NCI-H1105 treated with DMSO at 0.1 percent for 48 hours (cell line): Measurements from ENCODE around the gene CACNA1G.
A peak's percentile ranks its signal among the peaks of the same experiment; 100 is the strongest.

ENCODE experiments used
- DNase-seq: peaks from one replicate; lab custom pipeline; 2025; lab: John Stamatoyannopoulos, UW

CACNA1G gene

DNA sequence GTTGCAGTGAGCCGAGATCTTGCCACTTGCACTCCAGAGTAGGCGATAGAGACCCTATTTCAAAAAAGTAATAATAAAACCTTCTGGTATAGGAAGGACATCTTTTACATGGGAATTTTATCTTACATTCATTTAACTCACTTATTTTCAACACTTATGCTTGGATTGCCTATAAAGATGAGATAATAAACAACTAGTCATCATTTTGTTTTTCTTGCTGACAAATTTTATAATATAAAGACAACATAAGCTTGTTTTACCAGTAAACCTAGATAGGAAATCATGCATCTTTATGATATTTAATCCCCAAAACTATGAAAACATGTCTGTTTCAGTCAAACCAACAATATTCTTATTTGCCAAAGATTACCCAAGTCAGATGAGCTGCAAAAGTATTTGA lies 91.1 kb downstream of the CACNA1G start:
- DNase-seq = no peak

- no peak for DNase-seq
Measured at GRCh38 chr17:50653738-50654137, 93.2 kb downstream of the CACNA1G start.

DNA sequence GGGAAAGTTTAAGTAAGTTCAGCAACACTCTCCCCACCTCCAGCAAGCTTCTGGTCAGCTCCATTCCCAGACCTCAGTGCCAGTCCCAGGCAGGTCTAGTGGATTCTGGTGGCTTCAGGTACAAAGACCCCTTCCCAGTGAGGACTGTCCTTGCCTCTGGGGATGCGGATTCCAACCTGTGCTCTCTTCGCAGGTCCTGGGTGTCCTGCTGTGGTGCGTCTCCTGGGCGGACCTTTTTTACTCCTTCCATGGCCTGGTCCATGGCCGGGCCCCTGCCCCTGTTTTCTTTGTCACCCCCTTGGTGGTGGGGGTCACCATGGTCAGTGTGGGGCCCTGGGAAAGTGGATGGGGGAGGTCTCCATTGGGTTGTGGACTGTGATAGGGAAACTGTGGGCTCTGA lies 96.0 kb downstream of the CACNA1G start:
- DNase-seq = no peak

DNA sequence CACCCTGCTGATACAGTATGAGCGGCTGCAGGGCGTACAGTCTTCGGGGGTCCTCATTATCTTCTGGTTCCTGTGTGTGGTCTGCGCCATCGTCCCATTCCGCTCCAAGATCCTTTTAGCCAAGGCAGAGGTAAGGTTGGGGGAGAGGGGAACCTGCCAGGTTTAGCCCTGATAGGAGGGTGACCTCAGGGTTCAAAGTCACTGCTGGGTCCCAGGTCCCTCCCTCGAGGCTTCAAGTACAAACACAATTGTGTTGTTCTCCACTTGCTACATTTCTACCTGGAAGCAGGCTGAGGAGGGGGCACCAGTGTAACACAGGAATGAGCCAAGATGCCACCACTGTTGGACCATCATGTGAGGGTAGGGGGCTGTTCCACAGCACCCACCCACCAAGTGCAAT lies 96.5 kb downstream of the CACNA1G start:
- DNase-seq = no peak

DNA sequence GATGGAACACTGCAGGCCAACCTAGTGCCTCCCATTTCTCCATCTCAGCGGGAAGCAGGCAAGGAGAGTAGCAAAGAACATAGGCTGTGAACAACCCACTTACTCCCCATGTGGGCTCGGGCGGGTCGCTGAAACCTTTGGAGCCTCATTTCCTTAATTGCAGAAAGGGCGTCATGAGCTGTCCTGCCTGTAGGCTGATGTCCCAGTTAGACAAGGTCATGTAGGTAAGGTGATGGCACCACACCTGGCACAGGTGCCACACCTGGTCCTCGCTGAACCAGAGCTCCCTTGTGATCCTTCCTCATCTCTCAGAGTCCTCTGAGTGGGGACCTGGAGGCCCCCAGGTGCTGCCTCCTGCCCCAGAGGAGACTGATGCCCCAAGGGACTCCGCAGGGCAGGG lies 97.1 kb downstream of the CACNA1G start:
- DNase-seq = no peak

DNA sequence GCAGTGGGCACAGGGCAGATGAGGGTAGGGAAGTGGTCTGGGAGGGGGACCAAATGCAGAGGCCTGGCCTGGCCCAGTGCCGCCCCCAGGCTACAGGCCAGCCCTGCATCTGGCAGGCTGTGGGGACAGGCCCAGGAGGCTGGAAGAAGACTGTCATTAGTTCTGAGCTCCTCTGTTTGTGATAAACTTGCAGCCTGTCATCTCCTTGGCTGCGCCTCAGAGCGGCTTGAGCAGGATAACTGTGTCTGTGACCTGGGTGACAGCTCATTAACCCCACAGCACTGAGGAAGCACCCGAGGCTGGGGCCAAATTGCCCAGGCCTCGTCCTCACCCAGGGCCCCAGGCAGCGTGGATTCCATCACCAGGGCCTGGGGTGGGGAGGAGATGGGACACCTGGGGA lies 98.1 kb downstream of the CACNA1G start:
- DNase-seq = no peak

- no peak for DNase-seq
Measured at GRCh38 chr17:50659179-50659578, 98.7 kb downstream of the CACNA1G start.

DNA sequence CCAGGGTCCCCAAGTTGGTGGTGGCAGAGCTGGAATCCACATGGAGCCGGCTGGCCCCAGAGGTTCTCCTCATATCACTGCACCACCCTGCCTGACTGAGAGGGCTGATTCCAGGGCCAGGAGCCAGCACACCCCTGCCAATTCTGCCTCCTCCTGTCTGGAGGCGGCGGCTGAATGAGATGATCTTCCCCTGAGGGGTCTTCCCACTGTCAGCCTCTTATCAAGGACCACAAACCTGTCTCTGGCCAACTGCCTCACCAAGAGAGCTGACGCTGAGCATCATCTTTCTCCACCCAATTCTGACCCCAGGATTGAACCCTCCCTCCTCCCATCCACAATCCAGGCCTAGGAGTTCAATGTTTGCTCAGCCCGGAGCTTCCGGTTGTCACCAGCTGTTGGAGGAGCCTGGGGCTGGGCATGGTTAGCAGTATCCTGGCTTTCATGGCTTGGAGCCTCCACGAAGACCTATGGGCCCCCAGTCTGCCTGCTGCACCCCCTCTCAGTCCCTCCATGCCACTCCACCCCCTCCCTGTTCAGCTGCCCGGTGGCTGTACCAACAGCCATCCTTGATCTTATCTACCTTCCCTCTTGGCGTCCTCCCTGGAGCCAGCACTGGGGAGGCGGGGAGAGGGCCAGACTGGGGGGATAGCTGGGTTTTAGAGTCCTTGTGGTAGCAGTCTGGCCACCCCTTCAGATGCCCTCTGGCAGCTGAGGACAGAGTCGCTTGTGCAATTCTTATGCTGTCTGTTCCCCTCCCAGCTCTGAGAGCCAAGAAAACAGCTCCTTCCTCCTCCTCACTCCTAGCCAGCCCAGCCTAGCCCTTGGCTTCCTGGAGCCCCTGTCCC lies 99.7 kb downstream of the CACNA1G start:
- no peak for DNase-seq

- no peak for DNase-seq
Measured at GRCh38 chr17:50660887-50661345, 100.4 kb downstream of the CACNA1G start.

DNA sequence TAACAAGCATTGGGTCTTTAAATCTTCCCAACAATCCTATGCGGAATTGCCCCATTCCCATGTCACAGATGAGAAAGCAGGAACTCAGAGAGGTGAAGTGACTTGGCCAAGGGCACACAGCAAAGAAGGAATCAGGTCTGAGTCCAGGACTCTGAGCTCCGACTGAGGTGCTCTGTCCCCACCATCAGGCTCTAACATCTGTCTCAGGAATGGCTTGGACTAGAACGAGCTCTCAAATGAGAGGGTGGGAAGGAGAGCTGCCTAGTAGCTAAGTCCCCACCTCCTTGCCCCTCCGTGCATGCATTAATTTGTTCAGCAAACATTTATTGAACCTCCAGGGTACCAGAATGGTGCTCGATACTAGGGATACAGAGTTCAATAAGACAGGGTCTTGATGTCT lies 100.8 kb downstream of the CACNA1G start:
- no peak for DNase-seq

- peak; percentile 13 for DNase-seq
Measured at GRCh38 chr17:50661795-50662391, 101.4 kb downstream of the CACNA1G start.

GRCh38 chr17:50662632-50663225 lies 102.2 kb downstream of the CACNA1G start:
- no peak for DNase-seq

DNA sequence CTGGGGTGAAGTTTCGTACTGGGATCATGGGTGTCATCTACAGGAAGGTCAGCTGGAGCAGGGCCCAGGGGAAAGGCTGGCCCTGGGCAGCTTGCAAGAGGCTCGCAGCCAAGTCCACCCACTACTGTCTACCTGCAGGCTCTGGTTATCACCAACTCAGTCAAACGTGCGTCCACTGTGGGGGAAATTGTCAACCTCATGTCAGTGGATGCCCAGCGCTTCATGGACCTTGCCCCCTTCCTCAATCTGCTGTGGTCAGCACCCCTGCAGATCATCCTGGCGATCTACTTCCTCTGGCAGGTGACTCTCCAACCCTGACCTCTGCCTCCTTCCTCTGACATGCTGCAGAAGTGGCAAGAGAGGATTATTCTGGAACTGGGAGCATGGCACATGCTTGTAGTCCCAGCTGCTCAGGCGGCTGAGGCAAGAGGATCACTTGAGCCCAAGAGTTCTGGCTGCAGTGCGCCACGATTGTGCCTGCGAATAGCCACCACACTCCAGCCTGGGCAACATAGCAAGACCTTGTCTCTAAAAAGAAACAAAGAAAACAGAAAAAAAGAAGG lies 103.4 kb downstream of the CACNA1G start:
- no peak for DNase-seq

DNA sequence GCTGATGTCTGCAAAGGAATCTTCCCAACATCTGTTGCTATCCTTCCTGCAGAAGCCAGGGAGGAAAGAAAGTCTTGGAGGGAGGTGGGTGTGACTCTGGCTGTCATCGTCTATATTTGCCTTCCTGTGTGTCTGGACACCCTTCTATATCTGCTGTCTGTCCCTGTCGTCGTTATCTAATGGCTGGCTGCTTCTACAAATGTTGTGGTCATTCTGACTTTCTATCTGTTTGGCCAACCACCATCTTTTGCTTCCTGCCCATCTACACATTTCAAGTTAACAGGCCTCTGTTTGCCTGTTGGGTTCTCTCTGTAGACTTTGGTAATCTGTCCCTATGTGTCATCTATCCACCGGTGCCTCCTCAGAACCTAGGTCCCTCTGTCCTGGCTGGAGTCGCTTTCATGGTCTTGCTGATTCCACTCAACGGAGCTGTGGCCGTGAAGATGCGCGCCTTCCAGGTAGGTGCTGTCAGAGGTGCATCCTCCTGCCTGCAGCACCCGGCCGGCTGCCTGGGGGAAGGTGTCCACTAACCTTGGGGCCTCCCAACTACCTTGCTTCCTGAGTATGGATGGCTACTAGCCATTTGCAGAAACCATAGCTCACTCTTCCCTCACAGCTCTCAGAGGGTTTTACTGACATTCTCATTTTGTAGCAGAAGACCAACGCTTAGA lies 104.4 kb downstream of the CACNA1G start:
- DNase-seq = no peak

GRCh38 chr17:50665838-50666237 lies 105.3 kb downstream of the CACNA1G start:
- DNase-seq = no peak

DNA sequence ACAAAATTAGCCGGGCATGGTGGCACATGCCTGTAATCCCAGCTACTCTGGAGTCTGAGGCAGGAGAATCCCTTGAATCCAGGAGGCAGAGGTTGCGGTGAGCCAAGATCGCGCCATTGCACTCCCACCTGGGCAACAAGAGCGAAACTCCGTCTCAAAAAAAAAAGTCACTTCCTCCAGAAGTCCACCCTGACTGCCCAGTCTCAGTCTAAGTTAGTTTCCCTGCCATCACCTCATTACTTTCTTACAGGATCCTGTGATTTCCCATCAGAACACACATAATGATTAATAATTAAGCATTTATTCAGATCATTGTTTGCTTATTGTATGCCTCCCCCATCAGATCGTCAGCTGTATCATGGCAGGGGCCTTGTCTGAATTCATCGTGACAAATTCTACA lies 105.8 kb downstream of the CACNA1G start:
- DNase-seq = no peak

GRCh38 chr17:50667259-50668024 lies 106.9 kb downstream of the CACNA1G start:
- no peak for DNase-seq

- DNase-seq = no peak
Measured at GRCh38 chr17:50668025-50668837, 107.7 kb downstream of the CACNA1G start.

- DNase-seq = no peak
Measured at GRCh38 chr17:50668838-50669581, 108.5 kb downstream of the CACNA1G start.

DNA sequence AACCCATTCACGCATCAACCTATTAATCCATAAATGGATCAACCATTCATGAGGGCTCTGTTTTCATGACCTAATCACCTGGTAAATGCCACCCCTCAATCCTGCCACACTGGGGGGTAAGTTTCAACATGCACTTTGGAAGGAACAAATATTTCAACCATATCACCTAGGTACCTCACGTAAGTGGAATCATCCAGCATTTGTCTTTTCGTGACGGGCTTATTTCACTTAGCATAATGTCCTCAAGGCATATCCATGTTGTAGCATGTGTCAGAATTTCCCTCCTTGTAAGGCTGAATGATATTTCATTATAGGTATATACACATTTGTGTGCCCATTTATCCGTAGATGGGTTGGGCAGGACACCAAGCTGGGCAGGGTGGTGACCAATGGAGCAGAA lies 111.6 kb downstream of the CACNA1G start:
- no peak for DNase-seq
